Stromal cell of bone marrow (primary cell): ENCODE measurements around the gene AHNAK.

ENCODE experiments used
- DNase-seq: peaks from one replicate; pipeline ENCODE4 v3.0.0-alpha.2; 2012; ENCODE audit warnings: low read depth

Gene AHNAK

DNA sequence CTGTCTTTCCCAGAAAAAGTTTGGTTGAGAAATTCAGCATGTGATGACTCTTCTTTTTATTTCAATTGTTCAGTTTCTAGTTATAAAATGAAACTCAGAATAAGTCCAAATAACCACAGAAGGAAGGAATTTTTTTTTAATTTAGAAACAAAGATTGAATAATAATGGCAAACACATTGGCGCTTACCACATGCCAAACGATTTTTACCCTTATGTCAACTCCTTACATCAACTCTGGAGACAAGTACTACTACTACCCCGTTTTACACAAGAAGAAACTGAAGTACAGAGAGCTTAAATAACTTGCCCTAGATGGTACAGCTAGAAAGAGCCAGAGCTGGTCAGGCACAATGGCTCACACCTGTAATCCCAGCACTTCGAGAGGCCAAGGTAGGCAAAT lies 52.4 kb downstream of the AHNAK start:
- no peak for DNase-seq

DNA sequence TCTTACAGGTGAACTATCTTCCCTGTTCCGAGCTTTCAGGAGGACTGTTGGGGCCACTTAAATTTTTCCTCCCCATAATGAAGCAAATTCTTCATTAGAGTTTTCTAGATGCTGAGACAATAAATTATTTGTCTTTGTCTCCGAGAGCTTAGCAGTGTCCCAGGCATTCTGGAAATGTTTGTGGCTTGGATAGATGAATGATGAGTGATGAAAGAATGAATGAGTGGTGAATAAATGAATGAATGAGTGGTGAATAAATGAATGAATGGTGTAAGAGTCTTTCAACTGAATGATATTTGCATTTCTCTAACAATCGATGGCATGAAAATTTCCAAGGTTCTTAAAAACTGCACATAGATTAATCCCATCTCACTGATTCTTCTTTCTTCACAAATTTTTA lies 52.8 kb downstream of the AHNAK start:
- DNase-seq, result no peak

DNA sequence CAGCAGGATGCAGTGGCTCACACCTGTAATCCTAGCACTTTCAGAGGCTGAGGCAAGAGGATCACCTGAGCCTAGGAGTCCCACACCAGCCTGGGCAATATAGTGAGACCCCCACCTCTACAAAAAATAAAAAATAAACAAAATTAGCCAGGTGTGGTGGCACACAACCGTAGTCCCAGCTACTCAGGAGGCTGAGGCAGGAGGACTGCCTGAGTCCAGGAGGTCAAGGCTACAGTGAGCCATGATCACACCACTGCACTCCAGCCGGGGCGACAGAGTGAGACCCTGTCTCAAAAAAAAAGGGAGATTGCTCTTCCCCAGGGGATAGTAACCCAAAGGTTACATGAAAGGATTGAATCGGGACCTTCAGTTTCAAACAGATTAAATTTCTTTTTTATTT lies 54.0 kb downstream of the AHNAK start:
- no peak for DNase-seq

DNA sequence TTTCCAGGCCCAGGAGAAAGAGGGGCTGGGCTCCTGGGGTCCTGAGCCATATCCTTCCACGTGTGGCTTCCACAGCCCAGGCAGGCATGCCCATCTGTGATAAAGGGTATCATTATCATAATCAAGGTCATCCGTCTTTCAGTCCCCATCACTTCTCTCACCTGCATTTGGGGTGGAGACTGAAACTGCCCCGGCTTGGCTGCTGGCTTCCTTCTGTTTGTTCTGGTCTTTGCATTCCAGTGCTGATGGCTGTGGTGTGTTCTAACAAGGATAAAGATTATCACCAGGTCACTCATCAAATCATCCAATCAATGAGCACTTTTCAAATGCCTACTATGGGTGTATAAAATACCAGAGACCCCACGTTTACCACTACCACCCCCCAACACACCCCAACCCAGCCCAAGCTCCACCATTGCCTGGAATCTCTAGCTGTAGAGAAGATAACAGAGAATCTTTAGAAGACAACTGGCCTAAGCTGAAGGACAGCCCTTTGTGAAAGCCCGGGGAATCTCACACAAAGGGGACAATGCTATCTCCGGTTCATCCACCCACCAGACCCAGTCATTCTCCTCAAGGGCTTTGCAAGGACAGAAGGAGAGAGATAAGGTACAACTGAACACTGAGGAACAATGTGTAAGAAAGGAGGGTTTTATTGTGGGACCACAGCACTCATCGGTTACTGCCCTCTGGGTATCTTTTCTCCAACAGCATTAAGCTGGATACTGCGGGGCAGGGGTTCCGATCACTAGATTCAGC lies 54.9 kb downstream of the AHNAK start:
- no peak for DNase-seq

DNA sequence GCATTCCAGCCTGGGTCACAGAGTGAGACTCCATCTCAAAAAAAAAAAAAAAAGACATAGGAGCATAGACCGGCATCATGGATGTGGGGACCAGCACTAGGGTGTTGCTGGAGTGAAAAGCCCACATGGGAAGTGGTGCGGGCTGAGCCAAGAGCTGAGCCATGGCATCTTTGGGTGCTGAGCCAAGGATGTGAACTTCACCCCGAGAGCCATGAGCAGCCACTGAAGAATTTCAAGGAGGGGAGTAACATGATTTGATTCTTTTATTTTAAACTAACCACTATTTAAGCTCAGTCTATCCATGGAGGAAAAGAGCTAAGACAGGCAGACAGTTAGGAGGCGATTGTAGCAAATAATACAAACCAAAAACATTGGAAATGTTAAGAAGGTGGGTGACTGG lies 57.4 kb downstream of the AHNAK start:
- peak; percentile 23 for DNase-seq

DNA sequence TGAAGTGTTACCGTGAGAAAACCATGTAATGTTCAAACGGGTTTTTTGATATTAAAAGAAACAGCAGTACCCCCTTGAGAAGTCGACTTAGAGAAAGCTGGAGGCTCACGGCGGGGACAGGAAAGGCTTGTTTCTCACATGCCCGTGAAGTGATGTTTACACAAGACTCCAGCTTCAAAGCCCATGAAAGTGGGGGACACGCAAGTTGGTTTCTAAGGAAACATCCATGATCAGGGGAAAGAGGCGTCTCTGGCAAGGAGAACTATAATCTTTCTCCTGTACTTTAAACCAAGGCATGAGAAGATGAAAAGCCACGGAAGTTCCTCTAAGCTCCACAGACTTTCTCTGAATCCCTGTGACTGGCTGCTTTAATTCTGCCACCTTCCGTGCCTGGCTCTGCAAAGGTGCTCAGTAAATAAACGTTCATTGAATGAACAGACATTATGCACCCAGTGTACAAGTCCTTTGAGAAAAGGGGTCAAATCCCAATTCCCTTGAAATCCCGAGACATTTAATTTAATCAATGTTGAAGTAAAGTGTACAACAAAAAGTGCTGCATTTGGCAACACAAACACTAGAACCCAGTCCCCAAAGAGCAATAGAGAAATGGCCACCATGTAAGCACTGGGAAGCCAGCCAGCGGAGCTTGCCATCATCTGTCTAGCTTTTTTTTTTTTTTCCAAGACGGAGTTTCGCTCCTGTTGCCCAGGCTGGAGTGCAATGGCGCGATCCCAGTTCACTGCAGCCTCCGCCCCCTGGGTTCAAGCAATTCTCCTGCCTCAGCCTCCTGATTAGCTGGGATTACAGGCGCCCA lies 58.7 kb downstream of the AHNAK start:
- DNase-seq, result no peak

DNA sequence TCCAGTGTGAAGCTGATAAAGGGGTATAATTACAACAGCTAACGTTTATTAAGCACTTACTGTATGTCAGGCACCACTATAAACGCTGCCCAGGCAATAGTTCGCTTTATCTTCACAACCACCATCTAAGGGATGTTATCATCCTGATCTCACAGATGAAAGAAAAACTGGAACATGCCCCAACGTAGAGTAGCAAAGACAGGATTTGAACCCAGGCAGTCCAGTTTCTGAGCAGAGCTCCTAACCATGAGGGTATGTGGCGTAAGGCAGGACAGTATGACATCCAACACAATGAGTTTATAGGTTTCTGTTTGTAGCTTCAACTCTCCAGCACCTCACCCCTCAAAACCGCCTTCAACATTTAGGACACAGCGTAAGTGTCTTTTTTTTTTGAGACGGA lies 59.5 kb downstream of the AHNAK start:
- DNase-seq, result no peak

DNA sequence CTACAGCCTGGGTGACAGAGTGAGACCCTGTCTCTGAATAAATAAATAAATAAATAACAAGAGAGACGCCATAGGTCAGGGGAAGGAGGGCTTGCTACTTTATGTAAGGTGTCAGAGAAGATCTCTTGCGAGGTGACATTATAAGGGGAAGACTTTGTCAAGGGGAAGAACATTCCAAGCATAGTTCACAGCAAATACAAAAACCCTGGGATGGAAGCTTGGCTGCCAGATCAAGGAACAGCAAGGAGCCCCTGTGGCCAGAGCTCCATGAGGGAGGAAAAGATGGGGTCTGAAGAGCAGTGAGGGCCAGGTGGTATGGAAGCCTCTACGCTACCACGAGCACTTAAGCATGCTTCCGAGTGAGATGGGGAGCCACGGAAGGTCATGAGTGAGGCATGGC lies 62.3 kb downstream of the AHNAK start:
- no peak for DNase-seq

DNA sequence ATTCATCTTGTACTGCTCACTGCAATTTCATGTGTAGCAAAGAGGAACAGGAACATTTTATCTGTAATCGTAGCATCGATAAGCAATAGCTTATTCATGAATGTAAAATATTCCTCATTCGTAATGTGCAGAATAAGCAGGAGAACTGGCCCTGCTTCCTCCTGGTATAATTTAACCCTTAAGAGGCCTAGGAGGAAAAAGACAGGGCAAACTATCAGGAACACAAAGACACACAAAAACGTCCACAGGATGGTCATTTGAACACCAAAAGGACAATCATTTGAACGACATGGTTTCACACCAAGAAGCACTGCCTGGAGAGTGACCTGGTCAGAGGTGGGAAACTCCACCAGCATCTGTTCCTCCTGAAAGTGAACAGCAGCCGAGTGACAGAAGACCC lies 63.9 kb downstream of the AHNAK start:
- no peak for DNase-seq

DNA sequence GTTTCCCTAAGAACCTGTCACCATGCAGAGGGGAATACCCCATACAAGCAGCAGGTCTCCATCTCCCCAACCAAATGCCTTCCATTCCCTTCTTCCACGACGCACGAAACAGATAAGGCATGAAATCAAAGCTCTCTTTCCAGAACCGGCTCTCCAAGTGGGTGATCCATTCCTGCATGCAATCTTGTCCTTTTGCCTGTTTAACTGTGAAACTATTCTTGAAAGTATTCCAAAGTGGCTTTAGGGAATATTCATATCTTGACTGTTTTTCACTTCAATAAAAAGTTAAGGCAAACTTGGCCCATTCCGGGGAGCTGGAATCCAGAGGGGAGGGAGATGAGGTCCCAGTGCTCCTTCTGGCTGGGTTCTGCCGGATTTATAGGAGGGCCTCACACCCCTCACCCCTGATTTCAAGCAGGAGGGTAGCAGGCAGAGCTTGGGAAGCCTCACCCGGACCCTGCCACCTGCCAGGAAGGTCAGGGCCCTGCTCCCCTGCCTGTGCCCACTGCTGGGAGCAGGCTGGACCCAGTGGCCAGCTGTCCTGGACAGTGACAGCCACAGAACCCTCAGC lies 66.9 kb downstream of the AHNAK start:
- DNase-seq, result no peak

DNA sequence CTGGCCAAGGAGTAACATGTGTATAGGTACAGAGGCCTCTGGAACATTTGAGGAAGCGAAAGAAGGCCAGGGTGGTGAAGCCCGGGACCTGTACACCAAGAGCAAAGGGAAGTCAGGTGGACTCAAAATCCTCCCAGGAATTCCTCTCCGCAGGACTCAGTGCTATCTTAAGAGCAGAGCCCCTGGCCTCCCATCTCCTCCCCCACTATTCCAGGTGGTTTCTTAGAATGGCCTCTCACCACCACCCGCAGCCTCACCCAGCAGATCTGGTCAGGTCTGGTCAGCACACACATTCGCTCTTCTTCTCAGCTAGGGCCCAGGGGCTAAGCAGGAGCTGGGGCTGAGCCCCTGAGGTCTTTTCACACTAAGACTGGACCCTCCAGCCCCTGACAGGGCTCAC lies 68.7 kb downstream of the AHNAK start:
- no peak for DNase-seq

DNA sequence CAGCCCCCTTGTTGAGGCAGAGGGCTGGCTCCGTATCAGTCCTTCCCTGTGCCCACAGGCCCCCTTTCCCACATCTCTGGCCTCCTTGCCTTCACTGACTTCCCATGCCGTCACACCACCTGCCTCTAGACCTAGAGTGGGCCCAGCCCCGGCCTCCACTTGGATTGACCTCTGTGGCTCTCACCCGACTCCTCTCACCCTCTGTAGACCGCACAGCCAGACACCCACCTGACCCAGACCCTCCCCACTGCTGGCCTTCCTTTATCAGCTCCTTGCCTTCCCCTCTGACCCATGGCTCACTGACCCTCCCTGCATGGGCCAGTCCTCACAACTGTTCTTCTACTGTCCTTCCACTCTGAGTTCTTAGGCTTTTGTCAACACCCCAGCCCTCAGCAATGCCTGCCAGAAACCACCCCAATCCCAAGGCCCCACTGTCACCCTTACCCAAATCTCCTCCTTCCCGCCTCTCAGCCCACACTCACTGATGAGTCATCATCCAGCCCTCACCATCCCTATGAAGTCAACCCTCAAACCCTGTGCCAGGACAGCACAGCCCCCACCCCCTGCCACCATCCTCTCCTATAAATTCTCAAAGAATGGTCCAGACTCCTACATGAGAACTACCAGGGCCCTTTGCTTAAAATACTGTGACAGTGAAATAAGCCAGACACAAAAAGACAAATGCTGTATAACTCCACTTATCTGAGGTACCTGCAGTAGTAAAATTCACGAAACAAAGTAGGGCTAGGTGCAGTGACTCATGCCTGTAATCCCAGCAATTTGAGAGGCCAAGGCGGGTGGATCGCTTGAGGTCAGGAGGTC lies 74.3 kb downstream of the AHNAK start:
- DNase-seq, result peak; percentile 46

DNA sequence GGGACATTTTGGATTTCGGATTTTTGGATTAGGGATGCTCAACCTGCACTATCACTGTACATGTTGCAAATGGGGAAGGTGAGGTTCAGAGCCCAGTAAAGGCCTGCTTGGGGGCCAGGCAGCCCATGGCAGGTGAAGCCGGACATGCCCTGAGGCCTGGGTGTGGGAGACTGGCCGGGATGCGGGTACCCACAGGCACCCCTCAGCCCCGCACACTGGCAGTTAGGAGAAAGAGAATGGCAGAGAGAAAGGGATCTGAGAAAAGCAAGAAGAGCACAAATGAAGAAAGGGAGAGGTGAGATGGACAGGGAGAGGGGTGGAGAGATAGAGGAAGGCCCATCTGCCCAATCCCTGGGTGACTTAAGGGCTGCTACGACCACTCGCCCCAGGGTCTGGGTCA lies 75.0 kb downstream of the AHNAK start:
- no peak for DNase-seq

DNA sequence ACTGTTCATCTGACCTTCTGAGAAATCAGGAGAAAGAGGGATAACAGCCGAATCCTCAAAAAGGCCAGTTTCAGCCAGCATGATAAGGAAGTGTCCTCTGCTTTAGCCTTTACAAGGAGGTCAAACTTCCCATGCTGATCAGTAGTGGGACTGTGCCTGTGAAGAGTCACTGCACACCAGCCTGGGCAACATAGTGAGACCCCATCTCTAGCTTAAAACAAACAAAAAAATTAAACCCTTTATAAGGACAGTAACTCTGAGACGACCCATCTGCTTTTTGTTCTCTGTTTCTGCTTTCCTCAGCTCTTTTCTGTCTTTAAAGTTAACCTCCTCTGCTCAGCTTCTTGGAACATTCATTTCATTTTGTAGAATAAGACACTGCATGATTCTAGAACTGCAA lies 78.0 kb downstream of the AHNAK start:
- DNase-seq, result no peak

DNA sequence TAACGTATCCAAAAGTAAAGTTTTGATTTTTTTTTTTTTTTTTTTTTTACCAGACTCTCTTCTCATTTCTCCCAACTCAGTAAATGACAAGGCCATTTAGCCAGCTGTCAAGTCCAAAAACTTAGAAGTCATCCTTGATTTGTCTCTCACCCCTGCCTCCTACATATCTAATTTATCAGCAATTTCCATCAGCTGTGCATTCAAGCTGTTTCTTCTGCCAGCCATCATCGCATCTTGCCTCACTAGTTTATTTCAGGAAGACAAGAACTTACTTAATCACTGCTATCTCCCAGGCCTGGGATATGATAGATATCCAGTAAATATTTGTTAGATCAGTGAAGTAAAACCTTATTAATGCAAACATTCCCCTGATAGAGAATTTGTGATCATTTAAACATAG lies 80.2 kb downstream of the AHNAK start:
- DNase-seq, result no peak

DNA sequence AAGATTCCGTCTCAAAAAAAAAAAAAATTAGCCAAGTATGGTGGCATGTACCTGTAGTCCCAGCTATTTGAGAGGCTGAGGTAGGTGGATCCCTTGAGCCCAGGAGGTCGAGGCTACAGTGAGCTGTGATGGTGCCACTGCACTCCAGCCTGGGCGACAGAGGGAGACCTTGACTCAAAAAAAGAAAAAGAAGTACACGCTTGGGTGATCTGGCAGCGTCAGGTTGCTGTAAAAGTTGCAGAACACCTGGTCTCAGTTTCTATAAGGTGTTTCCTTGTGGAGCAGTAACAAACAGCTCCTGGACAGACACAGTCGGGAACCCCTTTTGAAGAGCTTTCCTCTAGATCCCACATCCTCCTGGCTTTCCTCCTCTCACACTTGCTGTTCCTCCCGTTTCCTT lies 82.0 kb downstream of the AHNAK start:
- no peak for DNase-seq

DNA sequence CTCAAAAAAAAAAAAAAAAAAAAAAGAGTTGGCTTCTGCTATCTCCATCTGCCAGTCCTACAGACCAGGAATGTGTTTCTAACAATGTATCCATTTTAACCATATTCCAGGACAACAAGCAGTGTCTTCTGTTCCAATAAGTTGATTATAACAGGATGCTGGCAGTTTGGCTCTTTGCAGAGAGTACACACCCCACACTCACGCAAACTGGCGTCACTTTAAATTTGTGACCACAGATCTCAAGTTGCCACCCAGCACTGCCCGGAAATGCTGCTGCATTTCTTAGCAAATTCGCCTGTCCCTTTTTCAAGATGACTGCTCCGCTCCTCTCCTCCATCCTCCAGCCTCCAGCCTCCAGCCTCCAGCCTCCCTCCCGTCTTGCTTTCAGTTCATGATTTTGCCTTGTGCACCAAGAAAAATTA lies 83.5 kb downstream of the AHNAK start:
- no peak for DNase-seq

DNA sequence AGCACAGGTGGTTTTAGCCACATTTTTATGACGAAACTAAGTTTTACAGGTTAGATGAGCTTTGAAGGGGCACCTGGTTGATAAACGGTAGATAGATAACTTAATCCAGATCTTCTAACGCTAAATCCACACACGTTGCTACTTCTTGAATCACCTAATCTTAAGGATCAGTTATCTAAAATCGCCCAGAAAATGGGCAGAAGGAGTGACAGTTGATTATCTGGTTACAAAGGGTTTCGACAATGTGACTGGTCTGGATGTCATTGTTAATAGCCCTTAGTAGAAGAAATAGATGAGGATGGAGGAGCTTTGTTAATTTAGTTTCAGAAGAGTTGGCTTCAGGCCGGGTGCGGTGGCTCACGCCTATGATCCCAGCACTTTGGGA lies 84.1 kb downstream of the AHNAK start:
- no peak for DNase-seq

DNA sequence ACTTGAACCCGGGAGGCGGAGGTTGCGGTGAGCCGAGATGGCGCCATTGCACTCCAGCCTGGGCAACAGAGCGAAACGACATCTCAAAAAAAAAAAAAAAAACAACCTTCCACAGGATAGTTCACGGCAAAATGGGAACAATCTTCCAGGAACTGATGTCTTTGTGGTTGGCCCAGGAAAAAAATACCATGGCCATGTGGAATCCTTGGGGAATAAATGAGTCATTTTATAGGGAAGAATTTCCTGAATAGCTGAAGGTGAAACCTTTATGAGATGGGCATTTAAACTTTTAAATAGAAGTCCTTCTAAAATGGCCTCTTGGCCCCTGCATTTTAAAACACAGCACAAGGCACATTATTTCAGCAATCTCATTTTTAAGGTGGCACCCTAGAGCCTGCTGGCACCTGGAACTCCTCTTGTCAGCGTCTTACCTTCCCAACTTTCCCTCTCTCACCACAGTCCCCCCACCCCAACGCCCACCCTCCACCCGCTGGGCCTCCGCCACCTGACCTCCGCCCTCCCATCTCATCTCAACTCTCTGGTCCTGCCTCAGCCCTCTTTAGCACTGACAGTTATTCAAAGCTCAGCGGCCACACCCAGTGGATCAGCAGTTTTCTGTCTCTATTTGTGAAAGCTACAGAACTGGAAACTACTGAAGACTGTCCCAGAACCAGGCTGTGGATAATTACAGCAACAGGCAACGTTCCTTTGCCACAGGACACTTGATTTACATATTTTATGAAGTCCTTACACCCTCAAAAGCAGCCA lies 84.7 kb downstream of the AHNAK start:
- no peak for DNase-seq

DNA sequence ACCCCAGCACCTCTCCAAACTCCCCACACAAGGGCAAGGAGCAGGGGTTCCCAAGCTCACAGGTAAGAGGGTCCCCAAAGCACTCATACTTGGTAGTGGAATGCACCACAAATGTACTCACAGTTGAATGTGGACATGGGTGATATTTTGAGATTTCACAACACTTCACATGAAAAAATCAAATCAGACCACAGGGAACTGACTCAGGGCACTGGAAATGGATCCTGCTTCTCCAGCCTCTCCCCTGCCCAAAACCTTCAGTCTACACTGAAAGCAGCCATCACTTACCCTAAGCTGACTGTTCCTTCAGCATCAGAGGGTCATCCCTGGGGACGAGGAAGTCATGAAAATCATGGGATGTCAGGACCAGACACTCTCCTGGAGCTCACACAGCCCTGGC lies 87.5 kb downstream of the AHNAK start:
- DNase-seq, result peak; percentile 59

DNA sequence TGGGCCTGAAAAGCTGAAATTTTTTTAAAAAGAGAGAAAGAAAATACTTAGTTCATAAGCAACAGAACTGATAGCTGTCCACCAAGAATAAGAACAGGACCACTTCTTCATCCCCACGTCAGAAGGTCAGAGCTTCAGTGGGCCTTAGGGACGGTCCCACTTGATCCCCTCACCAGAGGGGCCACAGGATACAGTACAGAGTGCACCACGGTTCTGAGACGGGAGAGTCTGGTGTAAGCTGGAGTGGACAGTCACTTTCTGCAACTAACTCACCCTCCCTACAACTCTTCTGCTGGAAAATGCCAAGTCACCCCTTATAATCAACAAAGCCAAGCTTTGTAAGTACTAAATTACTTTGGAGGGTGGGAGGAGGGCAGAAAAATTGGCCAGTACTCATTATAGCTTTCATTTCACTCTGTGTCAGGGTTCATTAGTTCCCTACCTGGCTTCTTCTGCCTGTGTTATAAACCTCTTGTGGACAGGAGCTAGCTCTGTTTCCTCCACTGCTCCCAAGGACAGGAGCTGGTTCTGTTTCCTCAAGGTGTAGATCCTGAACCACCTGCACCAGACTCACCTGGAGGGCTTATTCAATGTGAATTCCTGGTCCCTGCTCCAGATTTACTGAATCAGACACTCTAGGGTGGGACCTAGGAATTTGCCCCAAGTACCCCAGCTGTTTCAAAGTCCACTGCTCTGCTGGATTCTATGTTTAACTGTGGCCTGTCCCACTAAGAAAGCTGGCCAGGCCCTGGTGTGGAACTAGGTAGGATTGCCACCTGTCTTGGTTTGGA lies 88.2 kb downstream of the AHNAK start:
- no peak for DNase-seq
